Nephron progenitor cell (in vitro differentiated cells): ENCODE results near the gene ACSL3.
A peak's percentile ranks its signal among the peaks of the same experiment; 100 is the strongest.

Experiments
- DNase-seq: peaks from one replicate; pipeline ENCODE4 v3.0.0; 2021
- H3K27ac Mint-ChIP-seq: 2 replicates; pipeline ENCODE4 v1.8.0; 2021; ENCODE audit warnings: mild to moderate bottlenecking, moderate library complexity, mixed read lengths
- H3K27me3 Mint-ChIP-seq: 2 replicates; pipeline ENCODE4 v1.8.0; 2021; ENCODE audit warnings: mild to moderate bottlenecking, low read depth, mixed read lengths; ENCODE audit not compliant: poor library complexity
- H3K36me3 Mint-ChIP-seq: 2 replicates; pipeline ENCODE4 v1.8.0; 2021; ENCODE audit warnings: low read depth, mixed read lengths
- H3K4me1 Mint-ChIP-seq: 2 replicates; pipeline ENCODE4 v1.8.0; 2021; ENCODE audit warnings: mixed read lengths
- H3K4me3 Mint-ChIP-seq: 2 replicates; pipeline ENCODE4 v1.8.0; 2021; ENCODE audit warnings: mild to moderate bottlenecking, moderate library complexity, mixed read lengths
- H3K9me3 Mint-ChIP-seq: 2 replicates; pipeline ENCODE4 v1.8.0; 2021; ENCODE audit warnings: mild to moderate bottlenecking, moderate library complexity, mixed read lengths
- TF ChIP-seq, protein P1 (sequence below): fragments of 200-600 bp; sonication (generic); IDR thresholded peaks from 2 replicates; pipeline ENCODE4 v1.5.0; 2021; ENCODE audit warnings: antibody characterized with exemption

The ACSL3 gene

GRCh38 chr2:222860740-222861410, at the start of gene ACSL3:
Gene ACSL3 (plus strand): TSS chr2:222861036. CDS start chr2:222908773, 47,737 bp downstream.
- peak within 1 kb of the TSS; percentile 99 for H3K27ac Mint-ChIP-seq
- H3K4me3 Mint-ChIP-seq, result peak within 1 kb of the TSS; percentile 77
- H3K9me3 Mint-ChIP-seq, result peaks cover 5% of the 10 kb centered on the region
- H3K4me1 Mint-ChIP-seq, result peaks cover 22% of the 10 kb centered on the region
- peak; percentile 98 for DNase-seq
- TF ChIP-seq, protein P1, sequence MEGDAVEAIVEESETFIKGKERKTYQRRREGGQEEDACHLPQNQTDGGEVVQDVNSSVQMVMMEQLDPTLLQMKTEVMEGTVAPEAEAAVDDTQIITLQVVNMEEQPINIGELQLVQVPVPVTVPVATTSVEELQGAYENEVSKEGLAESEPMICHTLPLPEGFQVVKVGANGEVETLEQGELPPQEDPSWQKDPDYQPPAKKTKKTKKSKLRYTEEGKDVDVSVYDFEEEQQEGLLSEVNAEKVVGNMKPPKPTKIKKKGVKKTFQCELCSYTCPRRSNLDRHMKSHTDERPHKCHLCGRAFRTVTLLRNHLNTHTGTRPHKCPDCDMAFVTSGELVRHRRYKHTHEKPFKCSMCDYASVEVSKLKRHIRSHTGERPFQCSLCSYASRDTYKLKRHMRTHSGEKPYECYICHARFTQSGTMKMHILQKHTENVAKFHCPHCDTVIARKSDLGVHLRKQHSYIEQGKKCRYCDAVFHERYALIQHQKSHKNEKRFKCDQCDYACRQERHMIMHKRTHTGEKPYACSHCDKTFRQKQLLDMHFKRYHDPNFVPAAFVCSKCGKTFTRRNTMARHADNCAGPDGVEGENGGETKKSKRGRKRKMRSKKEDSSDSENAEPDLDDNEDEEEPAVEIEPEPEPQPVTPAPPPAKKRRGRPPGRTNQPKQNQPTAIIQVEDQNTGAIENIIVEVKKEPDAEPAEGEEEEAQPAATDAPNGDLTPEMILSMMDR, result no peak
- no peaks in the 10 kb centered on the region for H3K36me3 Mint-ChIP-seq
- no peaks in the 10 kb centered on the region for H3K27me3 Mint-ChIP-seq

- no peak overlapping the region for H3K4me3 Mint-ChIP-seq
- peaks cover 12% of the 10 kb centered on the region for H3K4me1 Mint-ChIP-seq
- DNase-seq, result no peak
- TF ChIP-seq, protein P1, result no peak
- peaks cover 8% of the 10 kb centered on the region for H3K27me3 Mint-ChIP-seq
- H3K36me3 Mint-ChIP-seq, result no peaks in the 10 kb centered on the region
- peaks cover 15% of the 10 kb centered on the region for H3K9me3 Mint-ChIP-seq
- peak overlapping the region; percentile 9 for H3K27ac Mint-ChIP-seq
Observed at GRCh38 chr2:222811828-222812227, 49.0 kb upstream of the ACSL3 start.

GRCh38 chr2:222813177-222813843, 47.5 kb upstream of the ACSL3 start:
- H3K36me3 Mint-ChIP-seq, result peaks cover 5% of the 10 kb centered on the region
- TF ChIP-seq, protein P1, result no peak
- H3K4me3 Mint-ChIP-seq, result no peak overlapping the region
- DNase-seq, result no peak
- peaks cover 6% of the 10 kb centered on the region for H3K4me1 Mint-ChIP-seq
- H3K9me3 Mint-ChIP-seq, result peaks cover 28% of the 10 kb centered on the region
- peaks cover 8% of the 10 kb centered on the region for H3K27me3 Mint-ChIP-seq
- H3K27ac Mint-ChIP-seq, result no peak overlapping the region

DNA sequence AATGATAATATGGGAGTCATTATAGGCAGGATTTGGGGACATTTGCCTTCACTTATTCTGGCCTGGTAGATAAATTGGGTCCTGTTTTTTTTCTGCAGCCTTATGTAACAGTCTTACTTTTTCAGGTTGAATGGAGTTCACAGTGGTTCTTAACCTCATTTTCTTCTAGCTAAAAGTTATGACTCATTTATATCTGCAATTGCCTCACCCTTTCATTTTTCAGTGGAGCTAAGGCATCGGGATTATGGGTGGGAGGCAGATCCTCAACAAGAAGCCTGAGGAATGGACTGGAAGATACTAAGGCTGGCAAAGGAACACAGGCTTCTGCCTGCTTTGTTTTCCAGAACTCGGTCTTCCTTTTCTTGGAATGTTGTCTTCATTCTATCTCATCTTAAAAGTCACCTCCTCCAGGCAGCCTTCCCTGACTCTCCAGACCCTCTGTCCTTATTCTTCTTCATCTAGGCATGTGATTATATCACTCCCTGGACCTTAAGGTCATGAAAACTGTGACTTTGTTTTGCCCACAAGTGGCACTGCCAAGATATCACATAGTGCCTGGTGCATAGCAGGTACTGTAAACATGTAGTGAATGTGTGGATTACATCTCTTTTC, 41.0 kb upstream of the ACSL3 start:
- peaks cover 5% of the 10 kb centered on the region for H3K36me3 Mint-ChIP-seq
- no peaks in the 10 kb centered on the region for H3K4me1 Mint-ChIP-seq
- TF ChIP-seq, protein P1, result no peak
- H3K9me3 Mint-ChIP-seq, result peaks cover 21% of the 10 kb centered on the region
- no peak for DNase-seq
- H3K4me3 Mint-ChIP-seq, result no peak overlapping the region
- peaks cover 5% of the 10 kb centered on the region for H3K27me3 Mint-ChIP-seq
- no peak overlapping the region for H3K27ac Mint-ChIP-seq

GRCh38 chr2:222823183-222823930, 37.5 kb upstream of the ACSL3 start:
- Mint-ChIP-seq H3K9me3 (peaks cover 2% of the 10 kb centered on the region), H3K4me1 (no peaks in the 10 kb centered on the region), H3K4me3 (no peak overlapping the region), H3K27ac (no peak overlapping the region), H3K27me3 (peaks cover 9% of the 10 kb centered on the region), H3K36me3 (no peaks in the 10 kb centered on the region)
- DNase-seq, result no peak
- TF ChIP-seq, protein P1, result no peak
